Activated gamma-delta T cell treated with Interleukin-2 at 50 U/mL for 16 hours (primary cell): Measurements from ENCODE around the gene DXO.

Experiments
- DNase-seq: peaks from one replicate; pipeline ENCODE4 v3.0.0-alpha.2; 2020

DXO gene

DNA sequence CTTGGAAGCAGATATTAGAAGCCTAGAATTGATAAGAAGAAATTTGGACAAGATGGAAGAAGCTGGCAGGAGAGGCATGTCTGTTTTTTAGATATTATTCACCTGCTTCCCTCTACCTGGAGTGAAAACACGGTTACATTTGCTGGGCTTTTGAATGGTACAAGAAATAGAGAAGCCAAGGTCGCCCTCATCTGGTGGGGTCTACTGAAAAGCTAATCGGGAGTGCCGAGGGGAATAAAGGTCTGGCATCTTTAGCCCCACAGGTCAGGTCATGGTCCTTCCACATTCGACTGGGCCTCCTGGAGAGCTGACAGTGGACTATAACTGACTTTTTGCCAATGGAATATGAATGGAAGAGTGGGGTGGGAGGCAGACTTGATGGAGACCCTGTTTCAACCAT lies 49.0 kb downstream of the DXO start:
- DNase-seq = no peak

DNA sequence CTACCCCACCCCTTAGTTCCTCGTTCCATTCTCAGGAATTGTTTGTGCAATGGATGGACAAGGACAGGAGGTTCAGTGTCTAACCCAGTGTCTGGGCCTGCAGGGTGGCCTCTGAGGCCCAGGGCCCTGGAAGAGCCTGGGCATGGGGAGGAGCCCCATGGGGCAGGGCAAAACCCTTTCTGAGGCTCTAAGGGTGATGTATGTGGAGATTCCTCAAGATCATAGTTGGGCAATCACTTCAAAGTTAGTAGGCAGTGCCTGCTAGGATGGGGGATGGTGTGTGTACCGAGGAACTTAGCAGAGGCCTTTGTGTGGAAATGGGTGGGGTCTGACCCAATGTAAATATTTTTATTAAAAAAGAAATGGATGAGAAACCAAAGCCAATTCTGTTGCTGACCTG lies 51.1 kb downstream of the DXO start:
- DNase-seq = no peak
